GM19395 (cell line): Measurements from ENCODE around the gene CIART.
"Not testable (repeated sequence)": the region's sequence is repeated elsewhere in the genome, so short reads cannot be mapped to it uniquely, and the experiment has no call there.

Experiments
- ATAC-seq: cut with Tn5 transposase; IDR thresholded peaks from one replicate; pipeline ENCODE4 v1.9.1; 2021; ENCODE audit warnings: mild to moderate bottlenecking, moderate library complexity; ENCODE audit not compliant: unreplicated experiment

Gene CIART, protein sequence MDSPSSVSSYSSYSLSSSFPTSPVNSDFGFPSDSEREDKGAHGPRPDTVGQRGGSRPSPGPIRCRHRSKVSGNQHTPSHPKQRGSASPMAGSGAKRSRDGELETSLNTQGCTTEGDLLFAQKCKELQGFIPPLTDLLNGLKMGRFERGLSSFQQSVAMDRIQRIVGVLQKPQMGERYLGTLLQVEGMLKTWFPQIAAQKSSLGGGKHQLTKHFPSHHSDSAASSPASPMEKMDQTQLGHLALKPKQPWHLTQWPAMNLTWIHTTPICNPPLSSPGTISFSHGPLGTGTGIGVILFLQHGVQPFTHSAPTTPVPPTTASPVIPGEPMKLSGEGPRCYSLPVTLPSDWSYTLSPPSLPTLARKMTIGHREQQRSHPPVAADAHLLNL

DNA sequence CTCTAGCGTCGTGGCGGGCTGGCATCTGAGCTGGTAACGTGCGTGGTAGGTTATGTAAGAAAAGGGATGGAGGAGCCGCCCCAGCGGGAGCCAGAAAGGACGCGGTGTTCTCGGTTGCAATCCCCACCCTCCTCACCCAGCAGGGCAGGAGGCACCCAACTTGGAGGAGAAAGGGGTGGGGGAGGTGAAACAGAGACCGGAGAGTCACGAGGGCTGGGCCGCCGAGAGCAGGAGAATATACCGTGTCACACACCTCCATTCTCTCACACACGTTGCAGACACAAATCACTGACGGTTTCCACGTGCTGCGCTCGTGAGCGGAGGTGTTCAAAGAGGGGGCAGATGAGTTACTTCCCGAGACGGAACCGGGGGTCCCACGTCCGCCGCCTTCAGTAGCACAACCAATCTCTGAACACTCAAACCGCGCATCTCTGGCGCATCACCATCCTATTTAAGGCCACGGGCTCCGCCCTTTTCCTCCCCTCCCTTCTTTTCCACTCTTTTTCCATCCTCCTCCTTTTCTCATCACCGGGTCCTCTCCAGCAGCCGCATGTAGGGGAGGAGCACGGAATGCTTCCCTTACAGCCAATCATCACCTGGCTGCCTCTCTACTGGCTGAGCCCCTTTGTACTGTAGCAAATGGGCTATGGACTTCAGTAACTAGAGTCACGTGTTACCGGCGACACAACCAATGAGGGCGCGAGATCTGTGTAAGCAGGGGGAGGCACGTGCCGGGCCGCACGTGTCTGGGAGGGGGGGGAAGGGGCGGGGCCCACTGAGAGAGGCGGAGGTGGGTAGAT is at the start of gene CIART:
Gene CIART, plus strand, starts transcription at position 797 of the 800 bp plus-strand sequence. CDS start 714 bp downstream, outside the sequence.
- no peak for ATAC-seq

- ATAC-seq = not testable (repeated sequence)
Measured at GRCh38 chr1:150232921-150233320, 49.4 kb upstream of the CIART start.

GRCh38 chr1:150233359-150234308 is 48.7 kb upstream of the CIART start:
- no peak for ATAC-seq

DNA sequence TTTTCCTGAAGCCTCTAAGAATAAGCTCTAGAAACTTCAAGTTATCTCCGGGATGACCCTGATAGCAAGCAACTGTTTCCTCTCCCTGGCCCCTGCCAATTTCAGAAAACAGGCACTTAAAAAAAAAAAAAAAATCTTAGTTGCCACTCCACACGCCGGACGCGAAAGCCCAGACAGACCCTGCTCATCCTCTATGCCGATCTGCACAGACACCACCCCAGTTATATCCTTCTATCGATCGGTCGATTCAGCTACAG is 48.1 kb upstream of the CIART start:
- no peak for ATAC-seq

DNA sequence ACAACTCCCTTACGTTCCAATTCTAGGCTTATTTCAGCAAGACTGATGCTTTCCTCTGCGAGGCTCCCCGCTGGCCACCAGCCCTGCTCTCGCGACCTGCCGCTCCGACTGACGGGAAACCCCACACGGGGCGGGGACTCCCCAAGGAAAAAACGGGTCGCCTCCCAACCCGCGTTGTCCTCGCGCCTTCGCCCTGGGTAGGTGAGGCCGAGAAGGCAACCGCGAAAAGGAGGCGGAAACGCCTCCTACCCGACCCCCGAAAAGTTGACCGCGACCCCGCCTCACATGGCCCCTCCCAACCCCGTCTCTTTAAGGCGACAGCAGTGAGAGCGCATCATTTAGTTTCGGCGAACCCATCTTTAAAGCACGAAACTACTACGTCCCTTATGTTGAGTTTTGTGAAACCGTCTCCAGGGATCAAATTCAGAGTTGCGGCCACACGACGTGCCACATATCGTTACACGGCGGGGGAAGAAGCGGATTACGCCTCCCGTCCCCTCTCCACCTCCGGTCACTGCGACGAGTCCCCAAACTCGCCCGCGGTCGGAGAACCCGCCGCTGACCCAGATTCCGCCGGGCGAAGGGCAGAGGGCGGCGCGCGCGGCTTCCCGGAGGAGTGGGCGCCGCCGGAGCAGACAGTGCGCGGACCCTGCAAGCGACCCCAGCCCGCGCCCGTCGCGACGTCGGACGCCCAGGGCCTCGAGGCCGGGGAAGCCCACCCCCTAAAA is 47.6 kb upstream of the CIART start:
- ATAC-seq = peak; percentile 50

- no peak for ATAC-seq
Measured at GRCh38 chr1:150235294-150235851, 47.0 kb upstream of the CIART start.

- ATAC-seq = peak; percentile 86
Measured at GRCh38 chr1:150235852-150236613, 46.3 kb upstream of the CIART start, which contains the start of gene ANP32E. Gene ANP32E, minus strand, starts transcription at chr1:150236112. Its CDS starts 326 bp downstream, at chr1:150235786.

GRCh38 chr1:150236614-150237100 is 45.7 kb upstream of the CIART start:
- ATAC-seq = no peak

- not testable (repeated sequence) for ATAC-seq
Measured at GRCh38 chr1:150237176-150237575, 45.2 kb upstream of the CIART start.

DNA sequence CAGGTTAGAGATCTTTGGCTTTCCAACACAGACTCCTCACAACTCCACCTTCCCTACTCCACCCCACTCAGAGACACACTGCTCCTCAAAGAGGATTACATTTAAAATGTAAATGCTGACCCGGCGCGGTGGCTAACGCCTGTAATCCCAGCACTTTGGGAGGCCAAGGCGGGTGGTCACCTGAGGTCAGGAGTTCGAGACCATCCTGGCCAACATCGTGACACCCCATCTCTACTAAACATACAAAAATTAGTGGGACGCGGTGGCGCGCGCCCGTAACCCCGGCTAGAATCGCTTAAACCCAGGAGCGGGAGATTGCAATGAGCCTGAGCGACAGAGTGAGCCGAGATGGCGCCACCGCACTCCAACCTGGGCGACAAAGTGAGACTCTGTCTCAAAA is 44.6 kb upstream of the CIART start:
- no peak for ATAC-seq

- ATAC-seq = no peak
Measured at GRCh38 chr1:150243003-150243402, 39.4 kb upstream of the CIART start.

DNA sequence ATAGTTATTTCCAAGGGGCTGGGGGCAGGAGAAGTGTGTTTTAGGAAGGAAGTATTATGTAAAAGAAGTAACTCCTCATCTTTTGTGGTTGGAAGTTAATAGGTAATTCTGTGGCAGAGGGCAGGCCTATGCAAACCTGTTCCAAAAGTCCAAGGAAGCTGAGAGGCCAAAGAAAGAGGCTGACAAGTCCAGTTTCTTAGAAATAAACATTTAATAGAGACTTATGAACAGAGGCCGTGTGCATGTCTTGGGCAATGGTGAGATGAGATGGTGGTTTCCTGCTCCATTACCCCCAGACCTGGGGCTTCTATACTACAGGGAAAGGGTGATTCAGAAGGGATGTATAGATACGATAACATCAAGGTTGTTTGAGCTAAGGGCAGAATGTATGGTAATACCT is 32.4 kb upstream of the CIART start:
- ATAC-seq = no peak

GRCh38 chr1:150256198-150256553 is 26.2 kb upstream of the CIART start:
- ATAC-seq = peak; percentile 20

GRCh38 chr1:150256554-150257341 is 25.6 kb upstream of the CIART start:
- no peak for ATAC-seq

DNA sequence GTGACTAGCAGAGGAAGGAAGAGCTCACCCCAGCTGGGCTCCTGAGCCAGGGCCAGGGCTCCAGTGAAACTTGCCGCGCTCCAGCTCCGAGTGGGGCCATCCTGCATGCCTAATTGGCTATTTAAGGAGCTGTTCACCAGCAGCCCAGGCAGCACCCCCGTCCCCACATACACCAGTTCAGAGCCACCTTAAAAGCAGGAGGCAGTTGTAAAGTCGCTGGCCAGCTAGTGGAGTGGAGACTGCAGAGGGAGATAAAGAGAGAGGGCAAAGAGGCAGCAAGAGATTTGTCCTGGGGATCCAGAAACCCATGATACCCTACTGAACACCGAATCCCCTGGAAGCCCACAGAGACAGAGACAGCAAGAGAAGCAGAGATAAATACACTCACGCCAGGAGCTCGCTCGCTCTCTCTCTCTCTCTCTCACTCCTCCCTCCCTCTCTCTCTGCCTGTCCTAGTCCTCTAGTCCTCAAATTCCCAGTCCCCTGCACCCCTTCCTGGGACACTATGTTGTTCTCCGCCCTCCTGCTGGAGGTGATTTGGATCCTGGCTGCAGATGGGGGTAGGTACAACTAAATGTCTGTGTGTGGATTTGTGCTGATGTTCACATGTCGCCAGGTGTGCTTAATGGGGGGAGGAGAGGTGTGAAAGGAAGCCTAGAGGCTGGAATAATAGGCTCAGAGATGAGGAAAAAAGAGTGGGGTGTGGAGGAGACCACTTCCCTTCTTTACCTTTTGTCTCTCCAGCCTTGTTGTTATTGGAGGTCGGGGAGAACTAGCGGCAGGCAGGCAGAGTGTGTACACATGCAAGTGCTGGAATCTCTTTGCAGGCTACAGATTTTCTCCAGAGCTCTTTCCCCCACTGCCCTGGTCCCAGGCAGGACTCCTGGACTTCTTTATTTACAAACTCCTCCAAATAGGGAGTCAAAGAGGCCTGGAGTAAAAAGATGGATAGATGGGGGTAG is 24.4 kb upstream of the CIART start, which contains the start of gene CA14:
Gene CA14, plus strand, starts transcription at position 151 of the 962 bp plus-strand sequence. Its CDS starts 355 bp downstream, at position 506.
- no peak for ATAC-seq

DNA sequence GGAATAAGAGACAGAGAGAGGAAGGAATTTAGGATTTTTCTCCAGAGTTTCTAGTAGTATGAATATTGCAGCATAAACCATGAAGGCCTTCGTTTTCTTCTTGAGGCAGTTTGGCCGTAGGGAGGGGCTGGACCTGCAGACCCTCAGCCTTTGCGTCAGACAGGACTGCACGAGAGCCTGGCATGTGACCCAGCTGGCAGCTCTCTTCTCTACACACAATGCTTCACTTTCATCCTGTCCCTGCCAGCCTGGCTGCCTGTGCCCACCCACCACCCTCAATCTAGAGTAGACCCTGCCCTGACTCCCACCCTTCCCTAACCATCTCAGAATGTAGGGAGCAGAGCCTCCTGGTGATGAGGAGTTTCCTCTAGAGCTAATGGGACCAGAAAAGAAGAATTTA is 23.1 kb upstream of the CIART start:
- no peak for ATAC-seq
